Skeletal muscle tissue (tissue), 4 donors: ENCODE data around the gene PINK1. TPM values are rescaled to one million over a fixed set of nuclear protein-coding genes. Genes with fewer than 3 reads are reported as not detected.
A peak's percentile ranks its signal among the peaks of the same experiment; 100 is the strongest.

Experiments used
- H3K27ac ChIP-seq: one replicate; pipeline ENCODE4 v1.7.0; 2013; ENCODE audit warnings: mild to moderate bottlenecking, low read depth, low read length, inconsistent platforms
- H3K27me3 ChIP-seq, 3 donors: one replicate each; pipeline ENCODE4 v1.7.0; 2013; ENCODE audit warnings: low read length in 3 of 3; ENCODE audit not compliant: control insufficient read depth in 3 of 3, insufficient read depth in 3 of 3
- H3K36me3 ChIP-seq, 3 donors: one replicate each; pipeline ENCODE4 v1.7.0; 2013; ENCODE audit warnings: low read length in 3 of 3; ENCODE audit not compliant: control insufficient read depth in 3 of 3, insufficient read depth in 3 of 3
- H3K4me1 ChIP-seq, 3 donors: one replicate each; pipeline ENCODE4 v1.7.0; 2013; ENCODE audit warnings: low read length in 3 of 3, mild to moderate bottlenecking in 3 of 3; ENCODE audit not compliant: control insufficient read depth in 3 of 3, insufficient read depth in 3 of 3
- H3K4me3 ChIP-seq, 3 donors: one replicate each; pipeline ENCODE4 v1.7.0; 2013; ENCODE audit warnings: low read length in 3 of 3
- H3K9ac ChIP-seq, 3 donors: one replicate each; pipeline ENCODE4 v1.7.0; 2013; ENCODE audit warnings: low read length in 3 of 3, mild to moderate bottlenecking in 3 of 3, moderate library complexity in 2 of 3, low read depth in 1 of 3
- H3K9me3 ChIP-seq, 3 donors: one replicate each; pipeline ENCODE4 v1.7.0; 2013; ENCODE audit warnings: low read length in 3 of 3; ENCODE audit not compliant: control insufficient read depth in 3 of 3
- total RNA-seq: library from RNA; depleted of rRNA; stranded (reverse); fragments of >200 nt; gene quantifications from one replicate; pipeline ENCODE4 v1.2.3, GENCODE V29; 2014
- donor health status: Osteomylitis.

Gene PINK1
- total RNA-seq, 1 donor from 2014 or later, result 56.4 TPM

DNA sequence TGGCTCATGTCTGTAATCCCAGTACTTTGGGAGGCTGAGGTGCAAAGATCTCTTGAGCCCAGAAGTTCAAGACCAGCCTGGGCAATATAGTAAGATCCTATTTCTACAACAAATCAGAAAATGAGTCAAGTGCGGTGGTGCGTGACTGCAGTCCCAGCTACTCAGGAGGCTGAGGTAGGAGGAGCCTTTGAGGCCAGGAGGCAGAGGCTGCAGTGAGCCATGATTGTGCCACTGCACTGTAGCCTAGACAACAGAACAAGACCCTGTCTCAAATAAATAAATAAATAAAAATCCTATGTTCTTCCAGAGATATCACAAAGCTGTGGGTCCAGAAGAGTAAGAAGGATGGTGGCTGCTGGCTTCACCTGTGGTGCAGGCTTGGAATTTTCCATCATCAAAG is 22.3 kb upstream of the PINK1 start:
- no peak overlapping the region for H3K4me3 ChIP-seq
- no peak overlapping the region for H3K27ac ChIP-seq
- H3K9me3 ChIP-seq, result no peaks in the 10 kb centered on the region
- H3K4me1 ChIP-seq, result peaks cover 7 to 16% (median 16%) of the 10 kb centered on the region in 3 donors
- no peaks in the 10 kb centered on the region for H3K27me3 ChIP-seq
- no peaks in the 10 kb centered on the region for H3K36me3 ChIP-seq
- no peak overlapping the region for H3K9ac ChIP-seq

DNA sequence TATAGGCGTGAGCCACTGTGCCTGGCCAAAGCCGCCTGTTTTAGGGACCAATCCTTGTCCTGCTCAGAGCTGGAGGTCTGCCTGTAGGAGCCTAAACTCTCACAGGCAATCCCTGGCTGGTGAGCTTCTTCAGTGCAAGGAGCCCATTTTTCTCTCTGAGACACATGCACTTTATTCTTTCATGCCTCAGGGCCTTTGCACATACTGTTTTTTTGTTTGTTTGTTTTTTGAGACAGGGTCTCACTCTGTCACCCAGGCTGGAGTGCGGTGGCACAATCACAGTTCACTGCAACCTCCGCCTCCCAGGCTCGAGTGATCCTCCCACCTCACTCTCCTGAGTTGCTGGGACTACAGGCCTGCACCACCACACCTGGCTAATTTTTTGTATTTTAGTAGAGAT is 21.6 kb upstream of the PINK1 start:
- no peaks in the 10 kb centered on the region for H3K9me3 ChIP-seq
- H3K9ac ChIP-seq, result no peak overlapping the region
- H3K4me1 ChIP-seq, result peaks cover 11 to 23% (median 22%) of the 10 kb centered on the region in 3 donors
- H3K36me3 ChIP-seq, result no peaks in the 10 kb centered on the region
- no peak overlapping the region for H3K4me3 ChIP-seq
- H3K27ac ChIP-seq, result no peak overlapping the region
- no peaks in the 10 kb centered on the region for H3K27me3 ChIP-seq

DNA sequence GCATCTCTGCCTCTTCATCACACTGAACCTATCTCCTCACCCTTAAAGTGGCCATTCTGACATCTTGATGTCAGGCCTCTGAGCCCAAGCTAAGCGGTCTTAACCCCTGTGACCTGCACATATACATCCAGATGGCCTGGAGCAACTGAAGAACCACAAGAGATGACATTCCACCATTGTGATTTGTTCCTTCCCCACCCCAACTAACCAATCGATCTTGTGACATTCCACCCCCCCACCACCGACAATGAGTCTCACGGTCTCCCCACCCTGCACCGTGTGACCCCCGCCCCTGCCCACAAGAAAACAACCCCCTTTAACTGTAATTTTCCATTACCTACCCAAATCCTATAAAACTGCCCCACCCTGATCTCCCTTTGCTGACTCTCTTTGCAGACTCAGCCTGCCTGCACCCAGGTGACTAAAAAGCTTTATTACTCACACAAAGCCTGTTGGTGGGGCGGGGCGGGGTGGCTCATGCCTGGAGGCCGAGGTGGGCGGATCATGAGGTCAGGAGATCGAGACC is 21.0 kb upstream of the PINK1 start:
- no peaks in the 10 kb centered on the region for H3K27me3 ChIP-seq
- H3K9ac ChIP-seq, result no peak overlapping the region
- H3K4me3 ChIP-seq, result no peak overlapping the region
- H3K4me1 ChIP-seq, result peaks cover 17 to 26% (median 24%) of the 10 kb centered on the region in 3 donors
- H3K9me3 ChIP-seq, result no peaks in the 10 kb centered on the region
- H3K36me3 ChIP-seq, result no peaks in the 10 kb centered on the region
- H3K27ac ChIP-seq, result no peak overlapping the region

DNA sequence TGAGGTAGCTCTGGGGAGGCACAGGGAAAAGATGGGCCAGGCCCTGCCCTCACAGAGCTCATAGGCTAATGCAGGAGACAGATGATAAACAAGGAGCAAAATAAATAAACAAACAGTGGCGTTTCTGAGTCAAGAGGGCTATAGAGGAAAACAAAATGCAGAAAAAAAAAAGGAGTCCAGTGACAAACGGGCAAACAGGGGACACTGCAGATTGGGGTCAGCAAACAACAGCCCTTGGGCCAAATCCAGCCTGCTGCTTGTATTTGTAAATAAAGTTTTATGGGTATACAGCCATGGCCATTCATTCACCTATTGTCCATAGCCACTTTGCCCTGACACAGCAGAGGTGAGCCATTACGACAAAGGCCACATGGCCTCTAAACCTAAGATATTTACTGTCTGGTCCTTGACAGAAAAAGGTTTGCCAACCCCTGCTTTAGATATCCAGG is 19.1 kb upstream of the PINK1 start:
- Histone ChIP-seq H3K9me3 (no peaks in the 10 kb centered on the region), H3K4me1 (peaks cover 22 to 35% (median 28%) of the 10 kb centered on the region in 3 donors), H3K36me3 (no peaks in the 10 kb centered on the region), H3K27ac (peak overlapping the region; percentile 48), H3K4me3 (no peak overlapping the region), H3K9ac (peak overlapping the region in 1 of 3 donors; percentile 64), H3K27me3 (no peaks in the 10 kb centered on the region)

DNA sequence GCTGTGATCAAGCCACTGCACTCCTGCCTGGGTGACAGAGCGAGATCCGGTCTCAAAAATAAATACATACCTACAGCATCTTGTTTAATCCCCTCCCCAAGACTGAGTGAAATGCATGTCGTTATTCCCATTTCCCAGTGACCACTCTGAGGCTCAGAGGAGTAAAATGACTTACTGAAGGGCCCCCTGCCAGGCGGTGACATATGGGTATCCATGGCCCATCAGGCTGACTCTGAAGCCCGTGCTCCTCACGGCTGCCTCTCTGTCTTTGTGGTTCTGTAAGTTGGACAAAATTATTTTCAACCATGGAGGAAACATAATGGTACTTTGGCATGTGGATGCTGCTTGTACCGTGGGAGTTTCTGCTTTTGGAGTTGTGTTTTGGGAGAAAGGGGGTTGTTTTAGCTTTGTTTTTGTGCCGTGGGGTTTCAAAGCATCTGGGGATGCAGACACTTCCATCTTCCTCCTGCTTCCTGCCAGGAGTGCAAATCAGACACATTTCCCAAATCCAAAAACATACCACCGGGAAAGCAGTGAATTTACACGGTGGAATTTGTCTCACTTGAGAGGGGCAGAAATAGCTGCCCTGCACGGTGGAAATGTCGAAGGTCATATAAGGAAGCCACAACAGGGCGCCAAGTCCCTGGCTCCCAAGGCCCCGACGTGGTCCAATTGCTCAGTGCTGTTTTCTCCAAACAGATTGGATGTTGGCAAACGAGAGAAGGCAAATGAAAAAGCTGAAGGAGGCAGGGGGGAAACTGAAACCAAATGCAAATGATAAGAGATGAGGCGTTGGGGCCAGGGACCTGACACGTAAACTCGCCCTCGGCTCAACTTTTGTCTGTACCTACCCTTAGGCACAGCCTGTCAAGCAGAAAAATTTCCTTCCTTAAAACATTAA is 17.1 kb upstream of the PINK1 start:
- Histone ChIP-seq H3K27ac (peak overlapping the region; percentile 41), H3K9ac (peak overlapping the region; percentile 27 to 63 (median 47)), H3K4me3 (peak overlapping the region in 2 of 3 donors; percentile 14 to 37)

DNA sequence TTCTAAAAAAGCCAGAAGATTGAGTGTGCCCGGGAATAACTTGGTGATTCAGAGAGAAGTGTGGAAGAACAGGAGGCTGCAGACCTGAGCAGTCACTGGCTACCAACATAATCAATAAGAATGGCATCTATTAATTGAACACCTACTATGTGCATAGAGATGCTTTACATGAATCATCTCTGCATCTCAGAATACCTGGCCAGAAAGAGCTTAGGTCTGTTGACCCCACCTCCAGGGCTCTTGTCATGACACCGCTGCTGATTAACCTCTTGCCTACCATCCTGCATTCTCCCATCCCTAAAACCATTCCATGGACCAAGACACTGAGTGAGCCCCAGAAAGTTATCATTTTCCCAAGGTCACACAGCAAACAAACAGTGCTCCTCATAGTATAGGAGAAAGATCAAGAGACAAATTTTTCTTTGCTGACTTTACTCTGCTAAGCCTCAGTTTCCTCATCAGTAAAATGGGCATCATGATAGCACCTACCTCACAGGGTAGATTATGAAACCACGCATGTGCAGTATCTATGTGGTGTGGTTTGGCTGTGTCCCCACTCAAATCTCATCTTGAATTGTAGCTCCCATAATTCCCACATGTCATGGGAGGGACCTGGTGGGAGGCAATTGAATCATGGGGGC is 16.3 kb upstream of the PINK1 start:
- Histone ChIP-seq H3K27ac (peak overlapping the region; percentile 41), H3K9ac (peak overlapping the region; percentile 27 to 63 (median 47)), H3K36me3 (no peaks in the 10 kb centered on the region), H3K4me1 (peaks cover 22 to 35% (median 28%) of the 10 kb centered on the region in 3 donors), H3K27me3 (no peaks in the 10 kb centered on the region), H3K9me3 (no peaks in the 10 kb centered on the region), H3K4me3 (peak overlapping the region in 1 of 3 donors; percentile 37)

More for the DNA sequence above, 17.1 kb upstream of the PINK1 start:
- Histone ChIP-seq H3K4me1 (peaks cover 22 to 35% (median 28%) of the 10 kb centered on the region in 3 donors), H3K9me3 (no peaks in the 10 kb centered on the region), H3K36me3 (no peaks in the 10 kb centered on the region), H3K27me3 (no peaks in the 10 kb centered on the region)

DNA sequence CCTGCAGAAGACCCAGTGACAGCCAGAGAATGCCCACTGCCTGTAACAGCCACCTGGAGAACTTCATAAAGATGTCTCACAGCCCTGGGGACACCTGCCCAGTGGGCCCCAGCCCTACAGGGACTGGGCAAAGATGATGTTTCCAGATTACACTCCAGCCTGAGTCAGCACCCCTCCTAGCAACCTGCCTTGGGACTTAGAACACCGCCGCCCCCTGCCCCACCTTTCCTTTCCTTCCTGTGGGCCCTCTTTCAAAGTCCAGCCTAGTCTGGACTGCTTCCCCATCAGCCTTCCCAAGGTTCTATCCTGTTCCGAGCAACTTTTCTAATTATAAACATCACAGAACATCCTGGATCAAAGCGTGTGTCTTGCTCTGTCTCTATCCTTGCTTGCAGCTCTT is 14.7 kb upstream of the PINK1 start:
- Histone ChIP-seq H3K9ac (peak overlapping the region in 1 of 3 donors; percentile 25), H3K9me3 (no peaks in the 10 kb centered on the region), H3K36me3 (no peaks in the 10 kb centered on the region), H3K27me3 (no peaks in the 10 kb centered on the region), H3K27ac (no peak overlapping the region), H3K4me1 (peaks cover 19 to 28% (median 24%) of the 10 kb centered on the region in 3 donors), H3K4me3 (no peak overlapping the region)

DNA sequence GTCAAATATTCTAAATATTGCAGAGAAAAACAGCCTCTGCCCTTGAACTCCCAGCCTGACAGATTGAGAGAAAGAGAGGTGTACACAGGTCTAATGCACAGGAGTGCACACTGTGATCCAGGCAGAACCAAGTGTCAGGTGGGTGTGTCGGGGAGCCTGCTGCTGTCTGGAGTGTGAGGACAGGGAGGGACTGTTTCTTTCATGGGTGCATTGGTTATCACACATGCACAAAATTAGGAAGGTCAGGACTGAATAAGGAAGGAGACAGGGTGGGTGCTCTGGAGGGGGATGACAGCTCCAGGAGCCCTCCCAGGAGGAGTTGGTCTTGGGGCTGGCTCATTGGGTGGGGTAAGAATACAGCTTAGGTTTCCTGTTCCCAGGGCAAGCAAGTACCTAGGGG is 13.3 kb upstream of the PINK1 start:
- Histone ChIP-seq H3K27ac (no peak overlapping the region), H3K4me3 (no peak overlapping the region), H3K9ac (no peak overlapping the region), H3K36me3 (no peaks in the 10 kb centered on the region), H3K4me1 (peaks cover 17 to 22% (median 19%) of the 10 kb centered on the region in 3 donors), H3K27me3 (no peaks in the 10 kb centered on the region), H3K9me3 (no peaks in the 10 kb centered on the region)

DNA sequence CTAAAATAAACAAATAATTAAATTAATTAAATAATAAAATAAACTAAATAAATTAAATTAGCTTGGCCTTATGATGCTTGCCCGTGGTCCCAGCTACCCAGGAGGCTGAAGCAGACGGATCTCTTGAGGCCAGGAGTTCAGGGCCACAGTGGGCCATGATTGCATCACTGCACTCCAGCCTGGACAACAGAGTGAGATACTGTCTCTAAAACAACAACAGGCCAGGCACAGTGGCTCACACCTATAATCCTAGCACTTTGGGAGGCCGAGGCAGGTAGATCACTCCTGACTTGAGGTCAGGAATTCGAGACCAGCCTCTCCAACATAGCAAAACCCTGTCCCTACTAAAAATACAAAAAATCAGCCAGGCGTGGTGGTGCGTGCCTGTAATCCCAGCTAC is 12.2 kb upstream of the PINK1 start:
- H3K36me3 ChIP-seq, result no peaks in the 10 kb centered on the region
- H3K27me3 ChIP-seq, result no peaks in the 10 kb centered on the region
- no peak overlapping the region for H3K4me3 ChIP-seq
- no peak overlapping the region for H3K27ac ChIP-seq
- peaks cover 11 to 19% (median 14%) of the 10 kb centered on the region in 3 donors for H3K4me1 ChIP-seq
- no peaks in the 10 kb centered on the region for H3K9me3 ChIP-seq
- H3K9ac ChIP-seq, result no peak overlapping the region

DNA sequence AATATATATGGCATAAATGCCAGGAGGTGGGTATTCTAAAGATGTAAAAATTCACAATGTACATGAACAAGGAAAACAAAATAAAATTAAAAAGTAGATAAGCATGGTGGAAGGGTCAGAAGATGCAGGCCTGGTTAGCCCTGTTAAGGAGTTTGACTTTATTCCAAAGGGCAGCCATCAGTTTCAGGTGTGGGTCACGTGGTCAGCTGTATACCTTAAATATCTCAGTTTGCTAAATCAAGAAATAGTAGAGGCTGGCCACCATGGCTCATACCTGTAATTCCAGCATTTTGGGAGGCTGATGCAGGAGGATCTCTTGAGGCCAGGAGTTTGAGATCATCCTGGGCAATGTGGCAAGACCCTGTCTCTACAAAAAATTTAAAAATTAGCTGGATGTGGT is 8.5 kb upstream of the PINK1 start:
- H3K36me3 ChIP-seq, result no peaks in the 10 kb centered on the region
- no peaks in the 10 kb centered on the region for H3K4me1 ChIP-seq
- no peak overlapping the region for H3K27ac ChIP-seq
- H3K9ac ChIP-seq, result no peak overlapping the region
- H3K4me3 ChIP-seq, result no peak overlapping the region
- peaks cover 0 to 2% (median 0%) of the 10 kb centered on the region in 3 donors for H3K27me3 ChIP-seq
- H3K9me3 ChIP-seq, result no peaks in the 10 kb centered on the region
